ENCODE results near the gene ROR2.

Gene ROR2

GRCh38 chr9:91903126-91903911 is 46.7 kb downstream of the ROR2 start:
- TF ChIP-seq CTCF (conservative IDR thresholded peaks at IDR 0.05; ENCODE audit: low read length) (no peak), EZH2phosphoT487 (IDR thresholded peaks at IDR 0.05; ENCODE audit: borderline replicate concordance) (no peak)
- Histone ChIP-seq H3K4me3 (ENCODE audit: low read length, poor library complexity, severe bottlenecking) (no peak overlapping the region), H3K9ac (ENCODE audit: low read depth, low read length, poor library complexity, severe bottlenecking) (no peak overlapping the region), H3F3A (ENCODE audit: low read depth) (no peaks in the 10 kb centered on the region), H3K4me2 (ENCODE audit: low read depth, low read length, poor library complexity, severe bottlenecking) (no peak overlapping the region), H3K4me1 (ENCODE audit: insufficient read depth, low read length, poor library complexity, severe bottlenecking) (peaks cover 12% of the 10 kb centered on the region), H3K36me3 (ENCODE audit: insufficient read depth, low read length) (no peaks in the 10 kb centered on the region), H3K79me2 (ENCODE audit: insufficient read depth, low read length) (no peaks in the 10 kb centered on the region), H3K9me2 (replicated peaks; ENCODE audit: low read depth, low read length) (no peaks in the 10 kb centered on the region), H3K27me3 (ENCODE audit: insufficient read depth, low read length, poor library complexity, severe bottlenecking) (no peaks in the 10 kb centered on the region), H3K9me3 (ENCODE audit: insufficient read depth, low read depth, low read length) (no peaks in the 10 kb centered on the region), H4K20me1 (ENCODE audit: insufficient read depth, low read length, poor library complexity, severe bottlenecking) (no peaks in the 10 kb centered on the region), H2AFZ (ENCODE audit: low read length) (no peak overlapping the region)

GRCh38 chr9:91902475-91903125 is 47.4 kb downstream of the ROR2 start:
- no peak overlapping the region for H3K4me3 ChIP-seq (ENCODE audit: low read length, poor library complexity, severe bottlenecking)
- H3K9me2 ChIP-seq (replicated peaks; ENCODE audit: low read depth, low read length): no peaks in the 10 kb centered on the region
- H3K36me3 ChIP-seq (ENCODE audit: insufficient read depth, low read length): no peaks in the 10 kb centered on the region
- no peaks in the 10 kb centered on the region for H4K20me1 ChIP-seq (ENCODE audit: insufficient read depth, low read length, poor library complexity, severe bottlenecking)
- no peaks in the 10 kb centered on the region for H3F3A ChIP-seq (ENCODE audit: low read depth)
- TF ChIP-seq EZH2phosphoT487 (IDR thresholded peaks at IDR 0.05; ENCODE audit: borderline replicate concordance): no peak
- no peak for TF ChIP-seq CTCF (conservative IDR thresholded peaks at IDR 0.05; ENCODE audit: low read length)
- H3K27me3 ChIP-seq (ENCODE audit: insufficient read depth, low read length, poor library complexity, severe bottlenecking): no peaks in the 10 kb centered on the region
- no peaks in the 10 kb centered on the region for H3K79me2 ChIP-seq (ENCODE audit: insufficient read depth, low read length)
- H3K9me3 ChIP-seq (ENCODE audit: insufficient read depth, low read depth, low read length): no peaks in the 10 kb centered on the region
- H3K4me2 ChIP-seq (ENCODE audit: low read depth, low read length, poor library complexity, severe bottlenecking): no peak overlapping the region
- H3K4me1 ChIP-seq (ENCODE audit: insufficient read depth, low read length, poor library complexity, severe bottlenecking): peaks cover 12% of the 10 kb centered on the region
- H3K9ac ChIP-seq (ENCODE audit: low read depth, low read length, poor library complexity, severe bottlenecking): no peak overlapping the region
- no peak overlapping the region for H2AFZ ChIP-seq (ENCODE audit: low read length)

GRCh38 chr9:91900797-91901177 is 49.2 kb downstream of the ROR2 start:
- Histone ChIP-seq H3K36me3 (ENCODE audit: insufficient read depth, low read length) (no peaks in the 10 kb centered on the region), H3F3A (ENCODE audit: low read depth) (no peaks in the 10 kb centered on the region), H3K79me2 (ENCODE audit: insufficient read depth, low read length) (no peaks in the 10 kb centered on the region), H3K4me2 (ENCODE audit: low read depth, low read length, poor library complexity, severe bottlenecking) (no peak overlapping the region), H3K9ac (ENCODE audit: low read depth, low read length, poor library complexity, severe bottlenecking) (no peak overlapping the region), H3K9me2 (replicated peaks; ENCODE audit: low read depth, low read length) (no peaks in the 10 kb centered on the region), H2AFZ (ENCODE audit: low read length) (no peak overlapping the region), H3K4me3 (ENCODE audit: low read length, poor library complexity, severe bottlenecking) (no peak overlapping the region), H3K27me3 (ENCODE audit: insufficient read depth, low read length, poor library complexity, severe bottlenecking) (no peaks in the 10 kb centered on the region), H3K4me1 (ENCODE audit: insufficient read depth, low read length, poor library complexity, severe bottlenecking) (peaks cover 12% of the 10 kb centered on the region), H4K20me1 (ENCODE audit: insufficient read depth, low read length, poor library complexity, severe bottlenecking) (no peaks in the 10 kb centered on the region), H3K9me3 (ENCODE audit: insufficient read depth, low read depth, low read length) (no peaks in the 10 kb centered on the region)
- TF ChIP-seq EZH2phosphoT487 (IDR thresholded peaks at IDR 0.05; ENCODE audit: borderline replicate concordance) (no peak), CTCF (conservative IDR thresholded peaks at IDR 0.05; ENCODE audit: low read length) (no peak)
